ENCODE data around the gene LGALS3BP. TPM values are rescaled to one million over a fixed set of nuclear protein-coding genes. Genes with fewer than 3 reads are reported as not detected.

The LGALS3BP gene
- total and polyA plus RNA-seq, 2 of the 13 experiments (the other 11 are each of a cell fraction or from before 2014, with no cell fraction given): 137 to 332 TPM

- no peak overlapping the region for H3K9ac ChIP-seq (ENCODE audit: insufficient read depth, low read depth, low read length)
- ATAC-seq (no peak), DNase-seq (ENCODE audit: low spot score) (no peak), FAIRE-seq (no peak)
- H3K27me3 ChIP-seq (ENCODE audit: control insufficient read depth in 1 of 2, insufficient read depth in 2 of 2, low read length in 2 of 2): no peaks in the 10 kb centered on the region; a peak in 1 of 5 replicates
- H3K4me3 ChIP-seq (replicated peaks in 1 of 3; ENCODE audit: insufficient read depth in 1 of 3, low read depth in 2 of 3, low read length in 3 of 3): no peak overlapping the region
- intact Hi-C loops (cut with micrococcal nuclease; ENCODE audit: unreplicated experiment) (no loop called here), in situ Hi-C loops (cut with HindIII; ENCODE audit: extremely low pct_ligation_motif_present, low pct_unique_long_range_greater_than_20kb) (loop anchor here (5.0 kb wide), 1 partner anchor 92 kb away; no protein-coding TSS in a partner anchor)
- POLR2A ChIA-PET: interaction anchor here (3.4 to 5.1 kb wide), 2 partner anchors 12 to 108 kb away, joined by 15 to 25 read pairs; no protein-coding TSS in a partner anchor
- H3K36me3 ChIP-seq (replicated peaks in 1 of 2; ENCODE audit: control insufficient read depth in 1 of 2, insufficient read depth in 2 of 2, low read length in 2 of 2): peaks cover 11 to 54% of the 10 kb centered on the region in 2 experiments
- H3K27ac ChIP-seq (ENCODE audit: extremely low read length, insufficient read depth, low read length): no peak overlapping the region
- CTCF ChIA-PET (ENCODE audit: low intra/inter-chr PET ratio, low total read pairs): no interaction called here
- no peak overlapping the region for H2AFZ ChIP-seq (ENCODE audit: low read length)
- H3K4me1 ChIP-seq (ENCODE audit: insufficient read depth, low read length): peaks cover 55% of the 10 kb centered on the region
- no TSS peak for BruUV-seq (replicated peaks)
- WGBS (ENCODE audit: low lambda C conversion rate): 94% methylated on average over 23 of the region's 23 CpGs
- H3K79me2 ChIP-seq (ENCODE audit: insufficient read depth, low read length): peaks cover 21% of the 10 kb centered on the region
- no peaks in the 10 kb centered on the region for H3K9me3 ChIP-seq (ENCODE audit: low read length)
- no peak overlapping the region for H3K4me2 ChIP-seq (ENCODE audit: low read depth, low read length)
- H4K20me1 ChIP-seq (ENCODE audit: insufficient read depth, low read length): peaks cover 18% of the 10 kb centered on the region; the same call in 1 of the 2 replicates
- TF ChIP-seq ZNF891 (CRISPR knock-in tag; IDR thresholded peaks at IDR 0.05) (peak; percentile 36; the same call in 1 of the 2 replicates), POLR2G (IDR thresholded peaks at IDR 0.05; ENCODE audit: low read depth, low read length) (peak; percentile 28; the same call in 1 of the 2 replicates), TAF15 (IDR thresholded peaks at IDR 0.05; ENCODE audit: low read depth, low read length, poor library complexity, severe bottlenecking) (peak; percentile 24), ARNT (IDR thresholded peaks at IDR 0.05) (no peak), ZBTB7A (CRISPR knock-in tag; IDR thresholded peaks at IDR 0.05) (no peak), TIGD3 (CRISPR knock-in tag; IDR thresholded peaks at IDR 0.05; ENCODE audit: borderline replicate concordance) (no peak), KLF15 (CRISPR knock-in tag; IDR thresholded peaks at IDR 0.05; ENCODE audit: borderline replicate concordance) (no peak), PITX1 (CRISPR knock-in tag; IDR thresholded peaks at IDR 0.05) (no peak), AGO1 (IDR thresholded peaks at IDR 0.05; ENCODE audit: low read depth, low read length, poor library complexity, severe bottlenecking) (peak; percentile 26), REST (IDR thresholded peaks at IDR 0.05; ENCODE audit: borderline replicate concordance in 1 of 2, low read depth in 1 of 2, low read length in 2 of 2) (no peak), AGO2 (optimal IDR thresholded peaks at IDR 0.05; ENCODE audit: low read depth, low read length) (peak; percentile 87), ZSCAN9 (CRISPR knock-in tag; IDR thresholded peaks at IDR 0.05; ENCODE audit: borderline replicate concordance) (no peak), ARID3A (IDR thresholded peaks at IDR 0.05; ENCODE audit: low read depth, low read length) (no peak), ZC3H4 (CRISPR knock-in tag; IDR thresholded peaks at IDR 0.05; ENCODE audit: borderline replicate concordance) (peak; percentile 42; the same call in 1 of the 2 replicates), SOX13 (IDR thresholded peaks at IDR 0.05) (no peak), SOX13 (CRISPR knock-in tag; conservative IDR thresholded peaks at IDR 0.05 in 1 of 2, IDR thresholded peaks at IDR 0.05 in 1 of 2) (no peak), ZNF580 (CRISPR knock-in tag; IDR thresholded peaks at IDR 0.05; ENCODE audit: borderline replicate concordance, low read depth) (no peak)
Observed at GRCh38 chr17:78973792-78974520, 5.8 kb downstream of the LGALS3BP start.

All from HepG2 (cell line).